Measurements from ENCODE around the gene PLCXD3.

Gene PLCXD3

DNA sequence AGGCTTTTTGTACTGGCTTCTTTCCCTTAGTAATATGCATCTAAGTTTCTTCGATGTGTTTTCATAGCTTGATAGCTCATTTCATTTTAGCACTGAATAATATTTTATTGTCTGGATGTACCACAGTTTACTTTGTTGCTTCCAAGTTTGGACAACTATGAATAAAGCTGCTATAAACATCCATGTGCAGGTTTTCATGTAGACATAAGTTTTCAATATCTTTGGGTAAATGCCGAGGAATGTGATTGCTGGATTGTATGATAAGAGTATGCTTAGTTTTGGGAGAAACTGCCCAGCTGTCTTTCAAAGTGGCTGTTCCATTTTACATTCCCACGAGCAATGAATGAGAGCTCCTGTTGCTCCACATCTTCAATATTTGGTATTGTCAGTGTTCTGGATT is 84.7 kb downstream of the PLCXD3 start:
- ATAC-seq, result no peak
- TF ChIP-seq, protein P1, sequence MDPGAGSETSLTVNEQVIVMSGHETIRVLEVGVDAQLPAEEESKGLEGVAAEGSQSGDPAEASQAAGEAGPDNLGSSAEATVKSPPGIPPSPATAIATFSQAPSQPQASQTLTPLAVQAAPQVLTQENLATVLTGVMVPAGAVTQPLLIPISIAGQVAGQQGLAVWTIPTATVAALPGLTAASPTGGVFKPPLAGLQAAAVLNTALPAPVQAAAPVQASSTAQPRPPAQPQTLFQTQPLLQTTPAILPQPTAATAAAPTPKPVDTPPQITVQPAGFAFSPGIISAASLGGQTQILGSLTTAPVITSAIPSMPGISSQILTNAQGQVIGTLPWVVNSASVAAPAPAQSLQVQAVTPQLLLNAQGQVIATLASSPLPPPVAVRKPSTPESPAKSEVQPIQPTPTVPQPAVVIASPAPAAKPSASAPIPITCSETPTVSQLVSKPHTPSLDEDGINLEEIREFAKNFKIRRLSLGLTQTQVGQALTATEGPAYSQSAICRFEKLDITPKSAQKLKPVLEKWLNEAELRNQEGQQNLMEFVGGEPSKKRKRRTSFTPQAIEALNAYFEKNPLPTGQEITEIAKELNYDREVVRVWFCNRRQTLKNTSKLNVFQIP (CRISPR knock-in tag; IDR thresholded peaks at IDR 0.05; ENCODE audit: borderline replicate concordance, low read depth), result no peak
- no peak for TF ChIP-seq ARNTL (CRISPR knock-in tag; IDR thresholded peaks at IDR 0.05; ENCODE audit: borderline replicate concordance, low read depth)
- TF ChIP-seq ZNF70 (CRISPR knock-in tag; IDR thresholded peaks at IDR 0.05), result no peak
- TF ChIP-seq, protein P2, sequence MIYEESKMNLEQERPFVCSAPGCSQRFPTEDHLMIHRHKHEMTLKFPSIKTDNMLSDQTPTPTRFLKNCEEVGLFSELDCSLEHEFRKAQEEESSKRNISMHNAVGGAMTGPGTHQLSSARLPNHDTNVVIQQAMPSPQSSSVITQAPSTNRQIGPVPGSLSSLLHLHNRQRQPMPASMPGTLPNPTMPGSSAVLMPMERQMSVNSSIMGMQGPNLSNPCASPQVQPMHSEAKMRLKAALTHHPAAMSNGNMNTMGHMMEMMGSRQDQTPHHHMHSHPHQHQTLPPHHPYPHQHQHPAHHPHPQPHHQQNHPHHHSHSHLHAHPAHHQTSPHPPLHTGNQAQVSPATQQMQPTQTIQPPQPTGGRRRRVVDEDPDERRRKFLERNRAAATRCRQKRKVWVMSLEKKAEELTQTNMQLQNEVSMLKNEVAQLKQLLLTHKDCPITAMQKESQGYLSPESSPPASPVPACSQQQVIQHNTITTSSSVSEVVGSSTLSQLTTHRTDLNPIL (CRISPR knock-in tag; IDR thresholded peaks at IDR 0.05; ENCODE audit: low read depth), result no peak
- no peak for TF ChIP-seq CSDC2 (CRISPR knock-in tag; IDR thresholded peaks at IDR 0.05)
- TF ChIP-seq, protein P3, sequence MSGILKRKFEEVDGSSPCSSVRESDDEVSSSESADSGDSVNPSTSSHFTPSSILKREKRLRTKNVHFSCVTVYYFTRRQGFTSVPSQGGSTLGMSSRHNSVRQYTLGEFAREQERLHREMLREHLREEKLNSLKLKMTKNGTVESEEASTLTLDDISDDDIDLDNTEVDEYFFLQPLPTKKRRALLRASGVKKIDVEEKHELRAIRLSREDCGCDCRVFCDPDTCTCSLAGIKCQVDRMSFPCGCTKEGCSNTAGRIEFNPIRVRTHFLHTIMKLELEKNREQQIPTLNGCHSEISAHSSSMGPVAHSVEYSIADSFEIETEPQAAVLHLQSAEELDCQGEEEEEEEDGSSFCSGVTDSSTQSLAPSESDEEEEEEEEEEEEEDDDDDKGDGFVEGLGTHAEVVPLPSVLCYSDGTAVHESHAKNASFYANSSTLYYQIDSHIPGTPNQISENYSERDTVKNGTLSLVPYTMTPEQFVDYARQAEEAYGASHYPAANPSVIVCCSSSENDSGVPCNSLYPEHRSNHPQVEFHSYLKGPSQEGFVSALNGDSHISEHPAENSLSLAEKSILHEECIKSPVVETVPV (CRISPR knock-in tag; IDR thresholded peaks at IDR 0.05), result no peak
- no peak for TF ChIP-seq GLIS3 (CRISPR knock-in tag; IDR thresholded peaks at IDR 0.05)

DNA sequence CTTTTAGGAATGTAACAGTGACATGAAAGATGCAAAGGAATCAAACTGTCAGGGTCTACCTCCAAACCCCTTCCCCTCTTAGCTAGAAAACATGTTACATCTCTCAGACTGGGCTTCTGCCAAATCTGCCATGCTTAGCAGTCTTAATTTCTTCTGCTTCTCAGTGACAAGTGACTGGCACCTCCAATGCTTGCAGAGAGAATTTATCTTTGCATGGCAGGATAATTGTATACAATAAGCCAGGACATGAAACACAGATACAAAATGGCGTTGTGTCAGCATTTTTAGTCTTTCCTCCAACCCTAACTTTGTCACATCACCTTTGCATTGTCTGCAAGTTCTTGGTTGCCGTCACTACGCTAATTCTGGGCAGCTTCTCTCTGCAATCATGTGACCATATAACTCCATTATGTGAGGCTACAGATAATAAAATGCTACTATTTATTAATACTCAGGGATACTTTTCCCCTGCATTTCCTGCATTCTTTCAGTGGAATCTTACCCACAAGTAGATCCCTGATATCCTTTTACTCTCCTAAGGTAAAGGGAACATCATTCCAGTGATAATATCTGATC is 89.8 kb downstream of the PLCXD3 start:
- TF ChIP-seq ISL1 (CRISPR knock-in tag; IDR thresholded peaks at IDR 0.05), result peak; percentile 34; the same call in 1 of the 2 replicates
- no peak for TF ChIP-seq ESRRG (CRISPR knock-in tag; IDR thresholded peaks at IDR 0.05)
- ATAC-seq, result no peak

DNA sequence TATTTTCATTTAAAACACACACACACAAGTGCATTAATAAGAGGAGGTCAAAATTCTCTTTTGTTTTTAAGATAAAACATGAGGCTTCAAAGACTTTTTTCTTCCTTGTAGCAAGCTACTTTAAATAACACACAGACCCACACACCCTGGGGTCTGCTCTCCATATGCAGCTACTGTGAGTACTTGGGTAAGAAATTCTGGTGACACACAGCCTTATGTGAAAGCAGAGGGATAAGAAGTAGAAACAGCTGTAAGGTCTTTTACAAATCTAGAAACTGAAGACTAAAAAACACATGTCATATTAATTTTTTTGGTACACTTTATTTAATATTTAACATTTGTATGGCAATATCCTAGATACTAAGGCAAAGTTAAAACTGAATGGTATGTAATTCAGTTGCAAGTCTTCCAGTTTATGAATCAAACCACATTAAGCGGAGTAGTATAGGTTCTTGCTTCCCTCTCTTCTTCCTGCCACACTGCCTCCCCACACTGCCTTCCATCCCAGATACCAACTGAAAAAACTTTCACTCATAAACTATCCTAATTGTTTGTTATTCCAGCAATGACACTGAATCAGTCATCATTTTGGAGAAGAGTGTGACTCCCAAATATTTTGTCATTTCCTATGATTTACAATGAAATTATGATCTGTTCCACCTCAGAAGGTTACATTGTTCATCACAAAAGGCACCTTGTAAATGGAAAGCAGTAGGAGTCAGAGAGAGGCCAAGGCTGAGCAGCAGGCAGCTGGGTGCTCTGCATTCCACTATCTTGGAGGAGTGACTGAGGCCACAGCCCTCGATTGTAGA is 92.0 kb downstream of the PLCXD3 start:
- no peak for TF ChIP-seq ZC3H10 (CRISPR knock-in tag; IDR thresholded peaks at IDR 0.05)
- TF ChIP-seq ISL1 (CRISPR knock-in tag; IDR thresholded peaks at IDR 0.05), result 0 out of 2 replicates have a peak, but pooled peaks have one; percentile 40
- peak; percentile 75 for ATAC-seq

DNA sequence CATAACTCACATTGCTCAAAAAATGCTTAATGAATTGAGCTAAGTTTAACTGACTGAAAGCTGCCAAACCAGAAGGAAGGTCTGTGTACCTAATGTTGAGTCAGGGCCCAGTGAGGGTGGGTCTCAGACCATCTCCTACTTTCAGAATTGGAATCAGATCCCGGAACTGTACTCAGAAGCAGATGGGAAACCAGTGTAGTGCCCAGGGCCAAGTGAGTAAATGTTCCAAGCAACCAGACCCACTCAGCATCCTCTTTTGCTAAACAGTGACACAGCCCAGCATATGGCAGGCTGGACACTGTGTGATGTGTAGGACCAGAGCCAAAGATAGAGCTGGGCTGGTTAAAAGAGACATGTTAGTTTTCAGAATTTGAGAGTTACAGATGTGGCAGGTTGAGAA is 94.1 kb downstream of the PLCXD3 start:
- no peak for ATAC-seq
- no peak for TF ChIP-seq PPARA (CRISPR knock-in tag; IDR thresholded peaks at IDR 0.05; ENCODE audit: borderline replicate concordance)
- TF ChIP-seq ZNF70 (CRISPR knock-in tag; IDR thresholded peaks at IDR 0.05), result no peak
- no peak for TF ChIP-seq BACH2 (CRISPR knock-in tag; IDR thresholded peaks at IDR 0.05; ENCODE audit: borderline replicate concordance)
- TF ChIP-seq, protein P2 (CRISPR knock-in tag; IDR thresholded peaks at IDR 0.05; ENCODE audit: low read depth), result no peak
- no peak for TF ChIP-seq ZFP30 (CRISPR knock-in tag; IDR thresholded peaks at IDR 0.05)
- no peak for TF ChIP-seq GLIS3 (CRISPR knock-in tag; IDR thresholded peaks at IDR 0.05)
- no peak for TF ChIP-seq ZNF8 (CRISPR knock-in tag; IDR thresholded peaks at IDR 0.05)
- no peak for TF ChIP-seq ZNF565 (CRISPR knock-in tag; conservative IDR thresholded peaks at IDR 0.05; ENCODE audit: low read depth)
- TF ChIP-seq CSDC2 (CRISPR knock-in tag; IDR thresholded peaks at IDR 0.05), result no peak
- TF ChIP-seq, protein P4, sequence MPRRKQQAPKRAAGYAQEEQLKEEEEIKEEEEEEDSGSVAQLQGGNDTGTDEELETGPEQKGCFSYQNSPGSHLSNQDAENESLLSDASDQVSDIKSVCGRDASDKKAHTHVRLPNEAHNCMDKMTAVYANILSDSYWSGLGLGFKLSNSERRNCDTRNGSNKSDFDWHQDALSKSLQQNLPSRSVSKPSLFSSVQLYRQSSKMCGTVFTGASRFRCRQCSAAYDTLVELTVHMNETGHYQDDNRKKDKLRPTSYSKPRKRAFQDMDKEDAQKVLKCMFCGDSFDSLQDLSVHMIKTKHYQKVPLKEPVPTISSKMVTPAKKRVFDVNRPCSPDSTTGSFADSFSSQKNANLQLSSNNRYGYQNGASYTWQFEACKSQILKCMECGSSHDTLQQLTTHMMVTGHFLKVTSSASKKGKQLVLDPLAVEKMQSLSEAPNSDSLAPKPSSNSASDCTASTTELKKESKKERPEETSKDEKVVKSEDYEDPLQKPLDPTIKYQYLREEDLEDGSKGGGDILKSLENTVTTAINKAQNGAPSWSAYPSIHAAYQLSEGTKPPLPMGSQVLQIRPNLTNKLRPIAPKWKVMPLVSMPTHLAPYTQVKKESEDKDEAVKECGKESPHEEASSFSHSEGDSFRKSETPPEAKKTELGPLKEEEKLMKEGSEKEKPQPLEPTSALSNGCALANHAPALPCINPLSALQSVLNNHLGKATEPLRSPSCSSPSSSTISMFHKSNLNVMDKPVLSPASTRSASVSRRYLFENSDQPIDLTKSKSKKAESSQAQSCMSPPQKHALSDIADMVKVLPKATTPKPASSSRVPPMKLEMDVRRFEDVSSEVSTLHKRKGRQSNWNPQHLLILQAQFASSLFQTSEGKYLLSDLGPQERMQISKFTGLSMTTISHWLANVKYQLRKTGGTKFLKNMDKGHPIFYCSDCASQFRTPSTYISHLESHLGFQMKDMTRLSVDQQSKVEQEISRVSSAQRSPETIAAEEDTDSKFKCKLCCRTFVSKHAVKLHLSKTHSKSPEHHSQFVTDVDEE (CRISPR knock-in tag; IDR thresholded peaks at IDR 0.05), result no peak
- no peak for TF ChIP-seq TOX (CRISPR knock-in tag; IDR thresholded peaks at IDR 0.05; ENCODE audit: borderline replicate concordance)
